A673 (cell line): Measurements from ENCODE around the gene AFM.
"Not testable (repeated sequence)": the region's sequence is repeated elsewhere in the genome, so short reads cannot be mapped to it uniquely, and the experiment has no call there.

ENCODE experiments used
- CTCF ChIP-seq: fragments of 300-800, 200-600 bp; sonication (generic); conservative IDR thresholded peaks from 2 replicates; pipeline ENCODE4 v1.5.1; 2017; ENCODE audit warnings: low read depth, mild to moderate bottlenecking, antibody characterized with exemption, low read length, moderate library complexity, mixed read lengths
- EZH2 ChIP-seq: fragments of 200-600 bp; sonication (generic); IDR thresholded peaks from 2 replicates; pipeline ENCODE4 v1.6.1; 2017; ENCODE audit warnings: borderline replicate concordance, low read depth, mild to moderate bottlenecking, mixed read lengths, antibody characterized with exemption, low read length; ENCODE audit not compliant: poor library complexity, severe bottlenecking

- not testable (repeated sequence) for TF ChIP-seq CTCF, EZH2
Measured at GRCh38 chr4:73550865-73551264, 69.3 kb downstream of the AFM start.
